Epidermal melanocyte (primary cell): ENCODE results near the gene JAZF1.

Experiments
- DNase-seq: peaks from one replicate; pipeline ENCODE4 v3.0.0; 2011; ENCODE audit warnings: low spot score; ENCODE audit not compliant: insufficient read length

JAZF1 gene

DNA sequence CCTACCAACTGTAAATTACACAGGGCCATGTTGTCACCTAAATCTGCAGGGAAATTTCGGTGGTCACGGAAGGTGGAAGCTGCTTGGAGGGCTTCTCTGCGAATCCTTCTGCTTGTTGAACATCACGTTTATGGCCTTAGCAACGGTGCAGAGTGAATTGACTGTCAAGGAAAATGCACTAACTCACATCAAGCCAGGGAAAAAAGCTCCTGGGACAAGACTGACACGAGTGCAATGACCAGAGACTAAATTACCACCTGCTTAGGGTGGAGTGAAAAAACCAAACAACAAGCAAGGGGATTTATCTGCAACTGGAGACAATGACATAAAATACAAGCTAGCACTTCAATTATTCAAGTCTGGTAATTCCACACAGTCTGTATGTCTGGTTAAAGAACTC is 211.2 kb downstream of the JAZF1 start:
- DNase-seq: no peak

DNA sequence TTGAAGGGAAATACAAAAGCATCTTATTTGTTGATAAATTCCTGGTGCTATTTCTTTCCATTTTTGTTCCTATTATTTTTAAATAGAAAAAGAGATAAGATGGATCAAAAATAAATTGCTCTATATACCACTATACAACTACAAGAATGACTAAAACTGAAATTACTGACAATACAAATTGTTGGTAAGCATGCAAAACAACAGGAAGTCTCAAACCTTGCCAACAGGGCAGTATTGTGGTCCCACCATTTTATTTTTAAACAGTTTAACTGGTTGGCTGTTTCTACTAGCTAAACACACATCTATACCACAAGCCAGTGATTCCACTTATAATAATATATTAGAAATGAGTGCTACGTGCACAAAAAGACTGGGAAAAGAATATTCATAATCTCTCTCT is 213.0 kb downstream of the JAZF1 start:
- no peak for DNase-seq

DNA sequence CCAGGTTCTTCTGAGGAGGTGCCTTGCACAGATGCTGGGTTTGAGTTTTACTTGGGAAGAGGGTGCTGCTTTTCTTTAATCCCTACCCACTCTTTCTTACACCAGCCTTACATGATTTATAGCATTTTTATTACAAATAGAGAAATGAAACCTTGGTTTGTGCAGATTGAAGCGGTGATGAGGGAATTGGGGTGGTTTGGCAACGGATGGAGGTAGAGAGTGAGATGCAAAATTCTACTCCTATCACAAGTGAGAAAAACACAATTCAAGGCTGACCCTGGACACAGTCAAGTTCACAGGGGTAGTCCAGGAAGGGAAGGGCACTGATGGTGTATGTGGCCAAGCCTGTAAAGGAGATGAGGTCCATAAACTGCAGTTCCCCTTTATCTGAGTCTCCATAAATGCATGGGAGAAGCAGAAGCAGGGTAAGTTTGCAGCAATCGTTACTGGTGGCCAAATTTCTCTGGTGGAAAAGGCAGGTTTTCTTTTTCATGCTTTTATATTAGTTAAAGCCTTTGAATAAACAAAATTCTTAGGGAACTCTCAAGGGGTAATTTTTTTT is 214.3 kb downstream of the JAZF1 start:
- DNase-seq: no peak

DNA sequence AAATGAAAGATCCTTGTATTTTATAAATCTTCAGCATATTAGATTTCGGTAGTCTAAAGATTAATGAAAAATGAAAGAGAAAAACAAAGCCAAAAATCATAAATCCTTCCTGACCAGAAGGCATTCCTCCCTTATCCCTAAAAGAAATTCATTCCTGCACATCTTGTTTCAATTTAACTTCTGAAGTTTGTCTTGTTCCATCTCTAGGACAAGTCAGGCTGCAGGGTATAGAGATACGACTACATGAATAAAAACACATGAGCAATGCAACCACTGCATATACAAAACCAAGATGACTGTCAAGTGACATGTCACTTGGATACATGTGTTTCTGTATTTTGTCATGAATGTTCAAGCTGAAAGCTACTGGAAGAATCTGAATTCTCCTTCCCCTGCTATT is 214.9 kb downstream of the JAZF1 start:
- DNase-seq: no peak

GRCh38 chr7:27964820-27965219 is 215.8 kb downstream of the JAZF1 start:
- no peak for DNase-seq

- no peak for DNase-seq
Measured at GRCh38 chr7:27963056-27963455, 217.5 kb downstream of the JAZF1 start.

DNA sequence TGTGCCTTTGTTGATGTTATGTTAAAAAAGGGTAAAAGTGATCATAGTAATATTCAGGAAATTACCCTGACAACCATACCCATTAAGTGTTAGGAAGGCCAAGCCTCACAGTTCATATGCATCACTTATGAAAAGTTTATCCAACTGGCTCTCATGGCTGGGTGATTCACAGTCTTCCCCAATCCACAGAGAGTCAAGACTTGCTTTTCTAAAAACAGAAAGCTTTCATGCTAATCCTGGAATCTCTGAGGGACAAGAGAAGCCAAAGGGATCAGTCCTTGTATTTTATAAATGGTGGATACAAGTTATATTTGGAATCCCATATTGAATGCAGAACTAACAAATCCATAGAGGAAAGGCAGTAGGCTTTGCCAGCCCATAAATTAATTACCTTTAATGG is 218.3 kb downstream of the JAZF1 start:
- DNase-seq: no peak

DNA sequence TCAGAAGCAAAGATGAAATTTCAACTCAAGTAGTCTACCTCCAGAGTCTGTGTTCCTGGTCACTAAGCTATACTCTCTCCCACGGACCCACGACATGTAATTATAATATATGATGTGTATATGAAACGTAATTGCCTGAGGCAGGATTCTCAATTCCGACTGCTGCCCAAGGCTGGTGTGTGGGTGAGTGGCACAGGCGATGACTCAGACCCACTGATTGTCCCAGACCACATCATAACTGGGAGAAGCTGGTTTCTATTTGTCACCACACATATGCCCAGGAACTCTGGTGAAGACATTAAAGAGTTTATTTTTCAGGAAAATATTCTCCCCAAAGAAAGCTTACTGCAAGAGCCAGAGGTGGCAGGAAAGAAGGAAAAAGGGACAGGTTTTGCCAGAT is 219.3 kb downstream of the JAZF1 start:
- DNase-seq: peak; percentile 40

- no peak for DNase-seq
Measured at GRCh38 chr7:27960415-27960814, 220.2 kb downstream of the JAZF1 start.

DNA sequence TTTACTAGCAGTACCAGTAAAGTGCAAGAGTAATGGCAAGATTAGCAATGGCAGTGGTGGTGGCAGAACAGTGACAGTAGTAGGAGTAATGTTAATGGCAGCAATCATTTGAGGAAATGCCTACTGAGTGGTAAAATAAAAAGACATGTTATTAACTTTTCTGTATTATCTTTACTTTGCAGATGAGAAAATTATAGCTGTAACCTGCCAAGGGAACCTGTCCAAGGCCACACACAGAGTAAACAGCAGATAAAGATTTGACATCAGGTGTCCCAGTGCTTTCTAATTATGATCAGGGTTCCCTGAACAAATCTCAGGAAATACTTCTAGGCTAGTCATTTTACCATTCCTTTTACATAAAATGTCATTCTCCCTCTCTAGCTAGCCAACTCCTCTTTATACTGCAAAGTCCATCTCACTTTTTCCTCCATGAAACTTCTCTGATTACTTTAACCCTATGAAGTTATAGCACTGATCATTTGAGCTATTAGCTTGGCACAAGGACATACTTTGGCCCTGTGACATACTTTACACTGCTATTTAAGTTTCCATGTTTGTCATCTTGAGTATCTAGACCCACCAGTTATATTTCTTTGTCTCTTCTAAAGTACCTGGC is 221.6 kb downstream of the JAZF1 start:
- no peak for DNase-seq

DNA sequence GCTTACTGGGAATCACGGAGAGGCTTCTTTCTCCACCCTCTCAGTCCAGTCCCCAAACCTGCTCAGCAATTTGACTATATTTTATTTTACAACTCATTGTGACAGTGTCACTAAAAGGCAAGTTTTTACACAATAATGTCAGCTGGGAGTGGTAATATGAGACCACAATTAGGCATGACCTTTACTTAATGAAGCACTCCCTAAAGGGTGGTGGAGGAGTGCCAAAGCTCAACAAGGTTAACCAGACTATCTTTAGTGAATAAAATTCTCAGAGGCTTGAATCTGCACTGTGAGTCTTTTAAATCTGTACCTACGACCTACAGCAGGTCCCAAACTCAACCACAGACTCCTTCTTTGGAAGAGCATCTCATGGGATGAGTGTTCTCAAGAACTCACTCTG is 225.0 kb downstream of the JAZF1 start:
- no peak for DNase-seq

GRCh38 chr7:27955011-27955410 is 225.6 kb downstream of the JAZF1 start:
- DNase-seq: no peak

GRCh38 chr7:27953777-27954176 is 226.8 kb downstream of the JAZF1 start:
- DNase-seq: no peak

DNA sequence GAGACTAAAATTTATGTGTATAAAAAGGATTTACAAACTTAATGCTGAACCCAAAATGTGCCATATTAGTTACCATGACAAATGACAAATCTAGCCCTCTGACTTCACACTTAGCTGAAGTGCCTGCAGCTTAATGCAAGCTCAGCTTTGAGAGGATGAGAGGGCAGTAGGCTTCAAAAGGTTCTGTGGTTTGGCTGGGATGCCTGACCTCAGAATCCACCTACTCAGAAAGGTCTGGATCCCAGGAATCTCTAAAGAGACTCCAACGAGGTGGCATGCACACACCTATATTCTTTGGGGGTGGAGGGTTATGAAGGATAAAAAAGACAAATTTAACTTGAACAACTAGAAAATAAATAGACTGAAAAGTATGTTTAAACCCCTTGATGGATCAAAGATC is 227.2 kb downstream of the JAZF1 start:
- DNase-seq: no peak

GRCh38 chr7:27952456-27953285 is 227.9 kb downstream of the JAZF1 start:
- DNase-seq: no peak

GRCh38 chr7:27950123-27950522 is 230.5 kb downstream of the JAZF1 start:
- DNase-seq: no peak

- DNase-seq: no peak
Measured at GRCh38 chr7:27948861-27949260, 231.7 kb downstream of the JAZF1 start.

DNA sequence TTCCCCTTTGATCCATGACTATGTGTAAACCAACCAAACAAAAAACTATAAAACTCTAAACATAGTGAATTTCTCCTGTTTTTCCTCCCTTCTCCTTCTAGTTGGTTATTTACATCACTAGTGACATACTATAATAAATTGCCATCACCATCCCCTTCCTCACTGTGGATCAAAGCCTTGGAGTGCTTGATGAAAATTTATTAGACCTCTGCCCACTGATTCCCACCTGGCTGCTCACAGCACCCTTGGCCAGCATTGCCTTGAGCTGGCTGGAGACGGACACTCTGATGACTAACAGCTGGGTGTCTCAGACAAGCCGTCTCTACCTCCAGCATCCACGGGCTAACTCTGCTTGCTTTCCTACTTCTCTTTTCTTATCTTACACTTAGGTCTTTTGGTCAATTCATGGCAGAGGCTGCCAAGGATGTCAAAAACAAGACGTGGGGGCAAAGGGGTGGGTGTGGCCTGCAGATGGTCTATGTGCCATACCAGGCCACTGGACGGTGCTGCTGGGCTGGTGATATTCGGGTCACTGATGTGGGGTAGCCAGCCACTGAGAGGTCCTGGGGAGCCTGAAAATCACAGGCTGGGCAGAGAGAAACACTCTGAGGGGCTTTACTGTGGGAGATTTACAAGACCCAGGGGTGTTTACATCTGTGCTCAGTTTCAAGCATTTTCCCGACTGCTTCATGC is 232.9 kb downstream of the JAZF1 start:
- DNase-seq: no peak

DNA sequence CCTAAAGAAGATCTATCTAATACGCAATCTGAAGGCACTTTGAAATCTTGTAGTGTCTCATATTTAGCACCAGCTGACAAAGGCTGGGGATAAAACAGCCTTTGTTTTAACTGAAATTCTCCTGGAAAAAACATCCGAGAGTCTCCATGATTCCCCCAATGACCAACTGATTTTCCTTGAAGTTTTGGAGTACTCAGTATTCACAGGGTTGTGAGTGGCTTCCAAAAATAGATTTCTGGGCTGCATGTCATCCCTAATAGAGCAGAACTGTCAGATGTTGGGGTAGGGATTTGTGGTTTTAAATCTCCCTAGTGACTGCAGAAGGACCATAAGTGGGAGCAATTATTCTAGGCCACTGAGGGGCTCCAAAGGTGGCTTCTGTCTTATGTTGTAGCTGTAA is 234.2 kb downstream of the JAZF1 start:
- DNase-seq: no peak

GRCh38 chr7:27945058-27945795 is 235.4 kb downstream of the JAZF1 start:
- no peak for DNase-seq

DNA sequence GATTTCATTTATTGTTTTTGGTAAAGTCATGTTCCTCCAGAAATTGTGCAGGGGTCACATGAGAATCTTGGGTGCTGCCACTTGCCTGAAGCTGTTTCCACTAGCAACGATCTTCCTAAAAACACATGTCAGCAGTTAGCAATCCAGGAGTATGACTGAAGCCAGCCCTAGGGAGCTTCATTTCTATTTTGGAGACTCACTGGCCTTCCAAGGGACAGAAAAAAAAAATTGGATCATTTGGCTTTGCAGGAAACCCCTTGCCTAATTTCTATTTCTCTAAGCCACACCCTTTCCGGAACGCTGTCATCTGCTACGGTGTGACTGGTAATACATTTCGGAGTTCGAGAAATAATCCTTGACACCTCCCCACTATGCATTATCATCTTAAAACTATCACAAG is 236.0 kb downstream of the JAZF1 start:
- DNase-seq: peak; percentile 51

DNA sequence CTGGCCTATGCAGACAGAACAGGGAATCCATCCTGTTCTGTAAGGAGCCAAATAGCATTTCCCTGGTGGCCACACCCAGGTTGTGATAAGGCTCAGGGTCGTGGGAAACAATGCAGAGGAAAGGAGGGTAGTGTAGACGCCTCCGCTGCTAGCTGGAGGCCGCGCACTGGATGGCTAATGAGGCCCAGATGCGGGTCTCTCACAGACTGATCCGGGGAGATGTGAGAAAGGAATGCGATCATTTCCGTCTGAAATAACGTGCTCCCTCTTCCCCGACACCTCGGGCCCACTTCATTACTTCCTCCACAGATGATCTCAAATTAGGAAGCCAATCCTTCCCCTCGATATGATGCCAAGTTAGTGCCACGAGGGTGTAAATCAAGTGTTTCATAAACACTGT is 237.4 kb downstream of the JAZF1 start:
- no peak for DNase-seq
